ENCODE measurements around the gene APBB1IP.
A peak's percentile ranks its signal among the peaks of the same experiment; 100 is the strongest.
"Not testable (repeated sequence)": the region's sequence is repeated elsewhere in the genome, so short reads cannot be mapped to it uniquely, and the experiment has no call there.

APBB1IP gene

DNA sequence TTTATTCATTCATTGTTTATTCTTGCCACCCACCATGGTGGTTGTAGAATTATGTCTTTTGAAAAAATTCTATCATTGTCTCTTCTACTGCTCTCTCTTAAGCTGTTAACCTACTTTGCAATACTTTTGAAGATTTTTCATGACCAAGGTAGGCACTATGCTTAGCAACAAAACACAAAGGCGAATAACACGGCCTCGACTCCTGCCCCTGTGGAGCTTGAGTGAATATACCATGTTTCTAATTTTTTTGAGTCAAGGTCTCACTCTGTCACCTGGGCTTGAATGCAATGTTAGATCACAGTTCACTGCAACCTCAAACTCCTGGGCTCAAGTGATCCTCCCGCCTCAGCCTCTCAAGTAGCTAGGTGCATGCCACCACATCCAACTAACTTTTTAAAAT is 39.4 kb downstream of the APBB1IP start:
- no peak for DNase-seq (ENCODE audit: low read depth)

DNA sequence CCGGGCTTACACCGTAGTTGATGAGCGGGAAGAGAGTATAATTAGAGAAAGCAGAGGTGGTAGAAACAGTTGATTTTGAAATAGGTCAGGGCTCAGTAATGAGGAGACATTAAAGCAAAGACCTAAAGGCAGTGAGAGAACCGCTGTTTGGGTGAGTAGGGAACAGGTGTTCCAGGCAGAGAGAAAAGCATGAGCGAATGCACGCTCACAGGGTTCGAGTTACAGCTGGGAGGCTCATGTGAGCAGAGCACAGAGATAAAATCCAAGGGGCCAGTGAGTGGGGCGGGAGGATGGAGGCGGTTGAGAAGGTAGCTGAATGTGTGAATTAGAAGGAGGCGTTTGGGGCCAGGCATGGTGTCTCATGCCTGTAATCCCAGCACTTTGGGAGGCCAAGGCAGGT is 39.9 kb downstream of the APBB1IP start:
- DNase-seq (ENCODE audit: low read depth): no peak

DNA sequence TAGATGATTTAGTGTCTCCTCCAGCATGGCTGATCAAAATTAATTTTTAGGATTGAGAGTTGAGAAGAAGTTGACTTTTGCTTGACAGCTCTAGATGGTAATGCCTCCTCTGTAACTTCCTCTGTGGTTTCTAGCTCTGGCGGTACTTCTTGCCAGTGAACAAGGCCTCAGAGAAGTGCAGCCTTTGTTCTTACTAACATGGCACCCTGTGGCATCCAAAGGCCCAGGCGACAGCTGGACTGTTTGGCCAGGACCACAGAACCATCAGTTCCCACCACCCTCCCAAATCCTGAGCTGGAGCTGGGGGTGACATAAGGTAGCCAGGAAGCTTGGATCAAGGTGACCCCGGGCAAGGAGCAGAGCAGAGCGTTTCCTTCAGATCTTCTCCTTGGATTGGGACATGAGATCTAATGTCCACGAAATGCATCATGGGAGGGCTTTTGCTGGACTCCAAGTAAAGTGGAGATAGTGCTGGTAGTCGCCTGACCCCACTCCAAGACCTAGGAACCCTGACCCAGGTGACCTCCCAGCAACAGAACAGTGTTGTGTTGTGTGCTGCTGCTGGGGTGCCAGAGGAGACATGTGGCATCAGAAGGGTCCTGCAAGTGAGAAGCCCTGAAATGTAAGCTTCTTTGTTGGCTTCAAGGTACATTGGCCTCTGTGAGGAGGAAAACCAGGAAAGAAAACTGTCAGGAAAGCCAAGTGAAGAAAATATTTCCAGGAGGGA is 41.8 kb downstream of the APBB1IP start:
- DNase-seq (ENCODE audit: low read depth): no peak

DNA sequence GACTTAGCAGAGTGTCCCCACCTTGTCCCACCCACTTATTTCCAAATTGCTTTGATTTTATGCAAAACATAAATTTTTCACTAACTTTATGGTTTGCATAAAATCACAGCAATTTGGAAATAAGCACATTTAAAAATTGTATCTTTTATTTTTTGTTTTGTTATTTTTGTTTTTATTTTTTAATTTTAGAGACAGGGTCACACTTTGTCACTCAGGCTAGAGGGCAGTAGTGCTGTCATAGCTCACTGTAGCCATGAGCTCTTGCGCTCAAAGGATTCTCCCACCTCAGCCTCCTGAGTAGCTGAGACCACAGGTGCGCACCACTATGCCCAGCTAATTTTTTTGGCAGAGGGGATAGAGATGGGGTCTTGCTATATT is 43.2 kb downstream of the APBB1IP start:
- no peak for DNase-seq (ENCODE audit: low read depth)

DNA sequence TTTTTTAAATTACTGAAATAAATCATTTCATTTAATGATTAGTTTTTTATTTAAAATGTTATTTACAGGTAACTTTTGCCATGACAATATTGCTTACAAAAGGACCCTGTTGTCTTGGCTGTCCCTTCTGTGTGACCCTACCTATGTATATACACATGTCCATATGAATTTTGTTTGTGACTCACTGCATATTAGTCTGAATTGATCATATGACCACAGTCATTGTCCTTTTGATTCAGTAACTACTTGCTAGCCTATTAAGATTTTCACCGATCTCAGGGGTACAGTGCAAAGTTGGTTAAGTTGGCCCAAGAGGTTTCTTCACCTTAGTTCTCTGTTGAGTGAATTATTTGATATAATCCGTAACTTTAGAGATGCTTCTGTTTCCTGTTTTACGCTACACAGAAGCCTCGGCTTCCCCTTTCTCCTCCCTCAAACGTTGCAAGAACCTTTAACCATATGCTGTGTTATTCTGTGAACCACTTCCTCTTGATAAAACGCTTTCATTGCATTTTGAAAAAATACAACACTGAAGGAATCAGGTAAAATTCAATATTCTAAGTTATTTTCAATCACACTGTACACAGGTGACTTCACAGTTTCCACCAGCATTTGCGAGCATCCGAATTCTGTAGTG is 43.9 kb downstream of the APBB1IP start:
- DNase-seq (ENCODE audit: low read depth): no peak

DNA sequence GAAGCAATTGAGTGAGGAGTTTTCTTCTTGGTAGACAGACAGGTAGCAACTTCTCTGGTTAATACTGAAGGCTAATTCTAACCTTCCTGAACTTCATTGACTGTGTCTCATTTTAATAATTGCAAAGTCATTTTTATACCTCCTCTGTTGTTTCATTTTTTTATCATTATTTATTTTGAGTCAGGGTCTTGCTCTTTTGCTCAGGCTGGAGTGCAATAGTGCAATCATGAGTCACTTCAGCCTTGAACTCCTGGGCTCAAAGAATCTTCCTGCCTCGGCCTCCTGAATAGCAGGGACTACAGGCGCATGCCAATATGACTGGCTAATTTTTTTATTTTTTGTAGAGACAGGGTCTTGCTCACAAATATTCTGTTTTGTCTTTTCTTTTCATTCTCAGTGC is 45.4 kb downstream of the APBB1IP start:
- no peak for DNase-seq (ENCODE audit: low read depth)

DNA sequence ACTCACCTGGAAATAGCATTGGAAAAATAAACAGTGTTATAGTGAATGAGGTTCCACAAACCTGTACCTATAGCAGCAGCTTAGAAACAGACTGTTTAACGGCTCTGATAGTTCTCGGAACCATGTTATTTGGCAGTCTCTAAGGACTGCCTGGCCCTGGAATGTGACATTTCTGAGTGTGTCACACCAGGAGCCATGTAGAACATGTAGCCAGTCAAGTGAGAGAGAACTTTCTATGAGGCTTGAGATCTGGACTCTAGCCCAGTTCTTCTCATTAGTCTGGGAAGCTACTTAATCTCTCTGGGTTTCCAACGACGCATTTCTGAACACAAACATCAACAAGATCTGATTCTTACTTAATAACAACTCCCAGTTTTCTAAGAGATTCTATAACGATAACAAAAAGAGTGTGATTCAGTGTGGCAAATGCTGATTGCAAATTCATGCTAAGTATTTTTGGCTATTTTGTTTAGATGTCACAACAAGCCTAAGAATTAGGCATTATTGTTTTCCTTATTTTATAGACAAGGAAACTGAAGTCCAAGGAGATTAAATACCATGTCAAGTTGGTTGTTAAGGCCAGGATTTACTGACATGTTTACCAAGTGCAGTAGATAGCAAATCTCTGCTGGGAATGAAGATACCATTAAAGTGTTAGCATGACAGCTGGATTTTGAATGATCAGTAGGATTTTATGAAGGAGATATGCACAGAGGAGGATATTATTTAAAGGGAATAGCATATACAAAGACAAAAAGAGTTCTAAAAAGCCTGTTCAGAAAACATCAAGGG is 47.2 kb downstream of the APBB1IP start:
- no peak for DNase-seq (ENCODE audit: low read depth)

DNA sequence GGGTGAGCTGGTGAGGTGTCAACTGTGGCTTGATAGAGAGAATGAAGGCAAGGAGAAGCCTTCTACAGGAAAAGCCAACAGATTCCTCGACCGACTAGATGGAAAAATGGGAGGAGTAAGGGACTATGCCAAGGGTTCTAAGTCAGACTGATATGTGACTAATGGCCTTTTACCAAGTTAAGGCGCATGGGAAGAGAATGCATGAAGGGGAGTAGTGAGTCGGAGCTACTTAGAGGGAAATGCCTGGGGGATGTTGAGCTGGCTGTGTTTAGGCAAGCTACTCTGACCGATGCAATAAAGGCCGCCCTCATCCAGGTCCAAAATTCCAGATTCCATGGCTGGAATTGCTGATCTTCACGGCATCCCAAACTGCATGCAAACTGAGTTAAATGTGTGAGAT is 48.2 kb downstream of the APBB1IP start:
- DNase-seq (ENCODE audit: low read depth): no peak

DNA sequence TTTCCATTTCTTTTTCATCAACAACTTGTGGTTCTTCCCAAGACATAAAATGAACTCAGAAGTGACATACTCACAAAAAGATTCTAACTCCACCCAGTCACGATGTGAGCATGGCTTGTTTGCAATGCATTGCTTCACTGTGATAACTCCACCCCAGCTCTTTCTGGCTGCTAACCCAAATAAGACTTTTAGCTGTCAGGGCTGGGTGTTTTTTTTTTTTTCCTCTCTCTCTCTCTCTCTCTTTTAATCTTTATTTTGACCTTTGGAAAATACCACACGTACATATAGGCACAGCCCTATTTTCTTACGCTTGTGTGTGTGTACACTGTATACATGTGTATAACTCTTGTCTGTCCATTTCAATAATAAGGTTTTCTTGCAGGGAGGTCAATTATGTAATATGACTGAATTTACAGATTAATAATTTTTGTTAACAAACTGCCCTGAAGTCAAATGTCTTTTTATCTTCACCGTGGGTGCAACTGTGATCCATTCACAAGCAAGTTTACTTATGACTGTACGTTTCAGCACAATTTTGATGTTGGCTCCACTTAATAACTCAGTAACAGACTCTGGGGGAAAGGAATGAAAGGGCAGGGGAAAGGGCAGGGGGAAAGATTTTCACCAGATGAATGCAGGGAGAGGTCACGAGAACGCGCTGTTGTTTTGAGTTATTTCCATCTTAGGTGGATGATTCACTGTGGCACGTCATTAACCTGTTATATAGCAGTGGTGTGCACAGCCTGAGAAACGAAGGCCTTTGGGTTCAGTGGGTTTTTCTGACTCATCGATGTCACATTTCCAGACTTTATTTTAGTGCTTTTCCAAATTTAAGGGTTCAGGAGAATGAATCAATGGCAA is 49.1 kb downstream of the APBB1IP start:
- DNase-seq (ENCODE audit: low read depth): peak; percentile 75

DNA sequence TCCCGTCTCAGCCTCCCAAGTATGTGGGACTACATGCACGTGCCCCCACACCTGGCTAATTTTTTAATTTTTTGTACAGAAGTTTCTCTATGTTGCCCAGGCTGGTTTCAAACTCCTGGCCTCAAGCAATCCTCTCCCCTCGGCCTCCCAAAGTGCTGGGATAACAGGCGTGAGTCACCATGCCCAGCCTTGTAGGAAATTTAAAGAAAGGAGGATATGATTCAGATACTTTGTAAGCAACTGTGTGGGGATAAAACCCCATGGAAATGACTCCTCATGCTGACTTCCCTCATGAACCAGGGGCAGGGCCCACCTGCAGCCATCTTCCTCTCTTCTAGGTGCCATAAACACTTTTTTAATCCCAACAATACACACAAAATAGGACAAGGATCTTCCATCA is 50.2 kb downstream of the APBB1IP start:
- no peak for DNase-seq (ENCODE audit: low read depth)

DNA sequence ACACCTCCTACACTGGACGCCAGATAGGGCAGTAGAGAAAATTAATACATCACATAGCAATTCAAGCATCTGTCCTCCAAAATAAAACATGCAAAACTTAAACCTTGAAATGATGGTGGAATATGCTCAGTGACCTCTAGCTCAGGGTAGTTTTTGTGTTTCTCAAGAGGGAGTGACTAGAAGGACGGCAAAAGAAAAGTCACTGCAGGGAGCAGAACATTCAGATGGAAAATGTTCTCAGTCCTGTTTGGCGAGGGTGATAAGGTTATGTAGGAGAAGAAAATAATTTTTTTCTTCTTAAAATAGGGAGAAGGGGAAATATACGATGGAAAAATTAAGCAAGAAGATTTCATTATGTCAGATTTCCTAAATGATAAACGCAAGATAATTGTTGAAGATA is 50.9 kb downstream of the APBB1IP start:
- DNase-seq (ENCODE audit: low read depth): no peak

DNA sequence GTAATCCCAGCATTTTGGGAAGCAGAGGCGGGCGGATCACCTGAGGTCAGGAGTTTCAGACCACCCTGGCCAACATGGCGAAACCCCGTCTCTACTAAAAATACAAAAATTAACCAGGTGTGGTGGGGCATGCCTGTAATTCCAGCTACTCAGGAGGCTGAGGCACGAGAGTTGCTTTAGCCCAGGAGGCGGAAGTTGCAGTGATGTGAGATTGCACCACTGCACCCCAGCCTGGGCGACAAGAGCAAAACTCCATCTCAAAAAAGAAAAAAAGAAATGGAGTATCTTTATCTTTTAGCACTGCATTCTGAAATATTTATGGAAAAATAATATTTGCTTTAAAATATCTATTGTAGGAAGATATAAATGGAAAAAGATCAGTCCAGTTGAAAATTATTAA is 52.2 kb downstream of the APBB1IP start:
- not testable (repeated sequence) for DNase-seq (ENCODE audit: low read depth)

DNA sequence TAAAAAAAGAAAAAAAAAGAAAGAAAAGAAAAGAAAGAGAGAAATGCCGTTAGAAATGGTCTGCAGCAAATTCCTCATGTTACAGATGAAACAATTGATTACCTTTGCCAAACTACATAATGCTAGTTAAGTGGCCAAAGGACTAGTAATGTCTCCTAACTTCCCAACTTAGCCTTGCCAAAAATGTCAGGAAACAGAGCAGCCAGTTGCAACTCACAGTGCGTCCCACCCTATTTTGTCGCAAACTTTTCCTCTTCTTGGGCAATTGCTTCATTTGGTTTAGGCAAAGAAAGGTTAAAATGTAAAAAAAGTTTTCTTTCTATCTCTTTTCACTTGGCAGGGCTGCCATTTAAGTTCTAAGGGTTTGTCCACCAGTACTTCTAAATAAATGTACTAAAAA is 53.1 kb downstream of the APBB1IP start:
- no peak for DNase-seq (ENCODE audit: low read depth)

DNA sequence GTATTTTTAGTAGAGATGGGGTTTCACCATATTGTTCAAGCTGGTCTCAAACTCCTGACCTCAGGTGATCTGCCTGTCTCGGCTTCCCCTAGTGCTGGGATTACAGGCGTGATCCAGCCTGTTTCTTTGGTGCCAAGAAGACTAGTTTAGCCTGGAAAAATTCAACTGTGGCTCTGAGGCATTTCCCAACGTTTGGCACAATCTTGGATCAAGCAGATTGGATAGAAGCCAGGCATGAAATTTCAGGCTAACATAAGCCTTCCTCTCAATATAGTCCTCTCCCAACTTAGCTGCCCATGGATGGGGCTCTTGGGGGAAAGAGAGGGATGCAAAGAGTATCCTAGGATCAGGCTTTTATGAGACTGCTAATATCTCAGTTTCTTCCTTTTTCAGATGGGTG is 53.8 kb downstream of the APBB1IP start:
- no peak for DNase-seq (ENCODE audit: low read depth)

DNA sequence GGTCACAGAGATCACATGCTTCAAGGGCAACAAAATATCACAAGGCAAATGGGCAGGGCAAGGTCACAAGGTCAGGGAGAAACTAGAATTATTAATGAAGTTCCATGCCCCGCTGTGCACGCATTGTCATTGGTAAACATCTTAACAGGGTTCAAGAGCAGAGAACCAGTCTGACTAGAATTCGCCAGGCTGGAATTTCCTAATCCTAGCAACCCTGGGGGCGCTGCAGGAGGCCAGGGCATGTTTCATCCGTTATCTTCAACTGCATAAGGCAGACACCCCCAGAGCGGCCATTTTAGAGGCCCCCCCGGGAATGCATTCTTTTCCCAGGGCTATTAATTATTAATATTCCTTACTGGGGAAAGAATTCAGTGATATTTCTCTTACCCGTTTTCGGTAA is 54.6 kb downstream of the APBB1IP start:
- not testable (repeated sequence) for DNase-seq (ENCODE audit: low read depth)

DNA sequence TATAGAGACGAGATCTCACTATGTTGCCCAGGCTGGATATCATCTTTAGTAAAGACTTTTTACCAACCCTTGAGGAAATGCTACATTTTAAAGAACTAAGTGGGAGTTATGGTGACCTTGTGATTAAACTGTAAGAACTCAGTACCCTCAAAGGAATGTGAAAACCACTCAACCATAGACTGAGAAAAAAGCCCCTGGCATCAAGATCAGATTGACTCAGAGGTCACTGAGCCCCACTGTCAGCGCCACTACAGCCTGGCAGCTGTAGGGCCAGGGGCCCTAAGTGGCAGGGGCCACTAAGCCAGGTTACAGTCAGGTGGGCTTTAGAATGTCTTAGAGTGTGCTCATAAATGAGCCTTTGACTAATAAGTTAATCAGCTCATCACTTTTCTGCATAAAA is 55.9 kb downstream of the APBB1IP start:
- DNase-seq (ENCODE audit: low read depth): no peak

DNA sequence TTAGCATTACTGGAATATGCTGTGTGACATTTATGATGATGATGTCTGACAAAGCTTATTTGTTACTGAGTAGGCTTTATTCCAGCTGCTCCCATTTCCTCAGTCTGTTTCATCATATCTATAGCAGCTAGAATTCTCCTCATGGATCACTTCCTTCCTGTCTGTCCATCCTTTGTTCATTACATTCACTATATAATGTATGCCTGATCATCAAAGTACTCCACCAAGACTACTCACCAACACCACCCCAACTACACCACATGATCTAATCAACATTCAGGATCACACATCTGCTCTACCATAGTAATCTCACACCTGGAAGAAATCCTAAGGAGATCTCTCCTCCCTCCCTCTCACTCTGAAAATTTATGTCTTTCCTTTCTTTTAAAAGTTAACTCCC is 61.3 kb downstream of the APBB1IP start:
- no peak for DNase-seq (ENCODE audit: low read depth)

DNA sequence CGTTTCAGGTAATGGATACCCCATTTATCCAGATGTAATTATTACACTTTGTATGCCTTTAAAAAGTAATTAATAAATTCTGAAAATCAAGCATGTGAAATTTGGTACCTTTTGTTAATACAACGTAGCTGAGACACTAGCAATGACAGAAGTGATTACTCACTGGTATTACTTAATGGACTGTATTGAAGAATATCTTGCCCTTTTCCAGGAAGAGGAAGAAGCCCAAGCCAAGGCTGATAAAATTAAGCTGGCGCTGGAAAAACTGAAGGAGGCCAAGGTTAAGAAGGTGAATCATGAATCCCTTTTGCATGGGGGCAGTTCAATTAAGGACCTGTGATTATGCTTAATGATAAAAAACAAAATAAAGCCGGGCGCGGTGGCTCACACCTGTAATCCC is 64.8 kb downstream of the APBB1IP start:
- no peak for DNase-seq (ENCODE audit: low read depth)

DNA sequence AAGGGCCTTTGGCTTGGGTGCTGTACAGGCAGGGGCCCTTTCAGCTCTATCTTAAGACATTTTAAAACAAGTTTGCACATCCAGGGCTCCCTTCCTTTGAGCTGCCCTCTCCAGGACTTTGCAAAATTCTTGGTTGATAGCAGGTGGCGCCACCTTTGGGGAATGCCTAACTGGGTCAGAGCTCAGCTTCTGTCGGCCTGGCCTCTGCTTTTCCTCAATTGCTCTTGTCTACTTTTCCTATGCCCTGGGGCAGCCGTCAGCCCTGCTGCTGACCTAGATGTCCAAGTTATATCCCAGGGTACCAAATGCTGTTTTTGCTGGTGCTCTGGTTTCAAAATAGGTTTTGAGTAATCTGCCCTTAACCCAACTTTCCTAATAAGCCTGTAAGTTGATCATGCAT is 65.8 kb downstream of the APBB1IP start:
- DNase-seq (ENCODE audit: low read depth): no peak

DNA sequence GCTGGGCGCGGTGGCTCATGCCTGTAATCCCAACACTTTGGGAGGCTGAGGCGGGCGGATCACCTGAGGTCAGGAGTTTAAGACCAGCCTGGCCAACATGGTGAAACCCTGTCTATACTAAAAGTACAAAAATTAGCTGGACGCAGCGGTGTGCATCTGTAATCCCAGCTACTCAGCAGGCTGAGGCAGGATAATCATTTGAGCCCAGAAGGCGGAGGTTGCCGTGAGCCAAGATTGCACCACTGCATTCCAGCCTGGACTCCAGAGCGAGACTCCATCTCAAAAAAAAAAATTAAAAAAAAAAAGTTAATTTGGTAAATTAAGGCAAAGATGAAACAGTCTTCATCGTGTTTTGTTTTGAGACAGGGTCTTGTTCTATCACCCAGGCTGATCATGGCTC is 66.3 kb downstream of the APBB1IP start:
- not testable (repeated sequence) for DNase-seq (ENCODE audit: low read depth)

DNA sequence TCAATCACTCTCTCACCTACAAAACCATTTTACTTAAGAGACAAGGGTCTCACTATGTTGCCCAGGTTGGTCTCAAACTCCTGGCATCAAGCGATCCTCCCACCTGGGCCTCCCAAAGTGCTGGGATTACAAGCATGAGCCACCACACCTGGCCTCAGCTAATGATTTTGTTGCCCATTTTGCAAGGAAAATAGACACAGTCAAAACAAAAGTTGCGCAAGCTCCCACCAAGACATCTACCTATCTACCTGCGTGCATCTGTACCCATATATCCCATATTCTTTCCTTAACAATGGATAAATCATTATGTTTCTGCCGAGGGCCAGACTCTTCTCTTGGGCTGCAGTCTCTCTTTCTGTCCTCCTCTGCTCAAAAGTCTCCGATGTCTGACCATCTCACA is 67.3 kb downstream of the APBB1IP start:
- no peak for DNase-seq (ENCODE audit: low read depth)

DNA sequence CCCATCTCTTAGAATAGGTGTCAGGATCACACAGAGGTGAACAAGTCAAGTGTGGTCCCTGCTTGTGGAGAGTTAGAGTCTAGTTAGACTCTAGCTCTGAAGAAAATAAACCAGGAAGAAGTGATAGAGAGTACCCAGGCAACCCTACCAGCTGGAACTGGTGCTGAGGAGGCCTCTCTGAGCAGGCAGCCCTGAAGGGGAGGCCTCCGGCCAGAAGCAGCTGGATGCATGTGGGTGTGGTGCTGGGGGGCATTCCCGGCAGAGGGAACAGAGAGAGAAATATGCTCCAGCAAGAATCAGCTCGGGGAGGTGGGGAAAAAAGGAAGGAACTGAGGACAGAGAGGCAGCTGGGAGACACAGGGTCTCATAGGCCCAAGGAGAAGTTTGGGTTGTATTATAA is 68.6 kb downstream of the APBB1IP start:
- DNase-seq (ENCODE audit: low read depth): no peak

All from activated T-cell treated with anti-CD3 and anti-CD28 coated beads for 24 hours (primary cell).